ENCODE results near the gene ARHGAP40. TPM values are rescaled to one million over a fixed set of nuclear protein-coding genes. Genes with fewer than 3 reads are reported as not detected.

Gene ARHGAP40
- total and polyA plus RNA-seq, 2 donors (not counting 3 experiments of a cell fraction or from before 2014, with no cell fraction given): 0.18 to 0.20 TPM

DNA sequence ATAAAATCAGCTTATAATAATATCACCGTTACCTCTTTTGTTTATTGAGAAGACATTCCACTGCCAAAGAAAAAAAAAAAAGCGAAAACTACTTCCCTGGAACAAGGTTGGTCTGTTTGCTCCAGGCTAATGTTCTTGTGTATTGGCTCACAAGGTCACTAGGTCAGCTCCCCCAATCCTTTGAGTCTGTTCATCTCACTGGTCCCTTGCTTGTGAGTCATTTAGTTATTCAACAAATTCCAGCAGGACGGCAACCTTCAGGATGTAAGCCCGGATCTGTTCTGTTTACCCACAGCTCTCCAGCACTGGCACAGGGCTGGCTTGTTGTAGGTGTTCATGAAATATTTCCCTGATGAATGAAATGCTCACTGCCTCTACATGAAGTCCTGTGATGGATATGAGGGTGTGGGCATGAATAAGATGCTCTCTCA is 3.3 kb downstream of the ARHGAP40 start:
- Histone ChIP-seq H3K4me2 (ENCODE audit: insufficient read depth, low read length) (no peak overlapping the region), H3K27me3 (ENCODE audit: control insufficient read depth in 2 of 2, insufficient read depth in 2 of 2, low read length in 2 of 2) (peaks cover 0 to 2% of the 10 kb centered on the region in 2 experiments), H3K36me3 (ENCODE audit: control insufficient read depth in 2 of 2, extremely low read depth in 1 of 2, insufficient read depth in 2 of 2, low read length in 2 of 2) (no peaks in the 10 kb centered on the region), H3K27ac (ENCODE audit: insufficient read depth, low read depth, low read length) (no peak overlapping the region), H3K4me1 (ENCODE audit: control insufficient read depth, extremely low read depth, insufficient read depth, low read length) (peaks cover 19% of the 10 kb centered on the region), H3K4me3 (replicated peaks in 1 of 3; ENCODE audit: insufficient read depth in 1 of 3, low read depth in 1 of 3, low read length in 3 of 3) (no peak overlapping the region), H3K9me3 (replicated peaks; ENCODE audit: control insufficient read depth, insufficient read depth, low read length) (no peaks in the 10 kb centered on the region), H3K9me1 (replicated peaks; ENCODE audit: control insufficient read depth, extremely low read depth, insufficient read depth, low read length) (no peaks in the 10 kb centered on the region), H3K9ac (replicated peaks; ENCODE audit: extremely low read depth, insufficient read depth, low read length) (no peak overlapping the region), H2AFZ (ENCODE audit: low read depth, low read length) (no peak overlapping the region), H4K20me1 (replicated peaks; ENCODE audit: control insufficient read depth, extremely low read depth, insufficient read depth, low read length) (no peaks in the 10 kb centered on the region), H3K79me2 (ENCODE audit: control insufficient read depth, insufficient read depth, low read length) (no peaks in the 10 kb centered on the region)
- dilution Hi-C loops (cut with MboI; ENCODE audit: extremely low pct_ligation_motif_present, low sequenced_read_pairs): no loop called here
- ChIA-PET CTCF (interaction anchor here (0.8 to 1.2 kb wide), 2 partner anchors 16 to 25 kb away, joined by 3 to 4 read pairs; no protein-coding TSS in a partner anchor), POLR2A (no interaction called here)
- TF ChIP-seq GATA2 (IDR thresholded peaks at IDR 0.05; ENCODE audit: insufficient read depth, insufficient read length, low read depth, low read length) (no peak), EZH2 (IDR thresholded peaks at IDR 0.05; ENCODE audit: borderline replicate concordance, low read depth, low read length, severe bottlenecking) (no peak), FOS (IDR thresholded peaks at IDR 0.05; ENCODE audit: borderline replicate concordance, insufficient read depth, low read length) (peak; percentile 55), JUN (IDR thresholded peaks at IDR 0.05; ENCODE audit: borderline replicate concordance, insufficient read depth, insufficient read length, low read depth) (peak; percentile 21), POLR2AphosphoS5 (IDR thresholded peaks at IDR 0.05; ENCODE audit: insufficient read depth, low read depth, low read length) (no peak), MYC (IDR thresholded peaks at IDR 0.05; ENCODE audit: low read depth, low read length) (no peak), POLR2A (IDR thresholded peaks at IDR 0.05; ENCODE audit: low read depth, low read length) (no peak)
- TF ChIP-seq, protein P1, sequence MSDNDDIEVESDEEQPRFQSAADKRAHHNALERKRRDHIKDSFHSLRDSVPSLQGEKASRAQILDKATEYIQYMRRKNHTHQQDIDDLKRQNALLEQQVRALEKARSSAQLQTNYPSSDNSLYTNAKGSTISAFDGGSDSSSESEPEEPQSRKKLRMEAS (IDR thresholded peaks at IDR 0.05; ENCODE audit: insufficient read depth, insufficient read length): no peak
- TF ChIP-seq, protein P2, sequence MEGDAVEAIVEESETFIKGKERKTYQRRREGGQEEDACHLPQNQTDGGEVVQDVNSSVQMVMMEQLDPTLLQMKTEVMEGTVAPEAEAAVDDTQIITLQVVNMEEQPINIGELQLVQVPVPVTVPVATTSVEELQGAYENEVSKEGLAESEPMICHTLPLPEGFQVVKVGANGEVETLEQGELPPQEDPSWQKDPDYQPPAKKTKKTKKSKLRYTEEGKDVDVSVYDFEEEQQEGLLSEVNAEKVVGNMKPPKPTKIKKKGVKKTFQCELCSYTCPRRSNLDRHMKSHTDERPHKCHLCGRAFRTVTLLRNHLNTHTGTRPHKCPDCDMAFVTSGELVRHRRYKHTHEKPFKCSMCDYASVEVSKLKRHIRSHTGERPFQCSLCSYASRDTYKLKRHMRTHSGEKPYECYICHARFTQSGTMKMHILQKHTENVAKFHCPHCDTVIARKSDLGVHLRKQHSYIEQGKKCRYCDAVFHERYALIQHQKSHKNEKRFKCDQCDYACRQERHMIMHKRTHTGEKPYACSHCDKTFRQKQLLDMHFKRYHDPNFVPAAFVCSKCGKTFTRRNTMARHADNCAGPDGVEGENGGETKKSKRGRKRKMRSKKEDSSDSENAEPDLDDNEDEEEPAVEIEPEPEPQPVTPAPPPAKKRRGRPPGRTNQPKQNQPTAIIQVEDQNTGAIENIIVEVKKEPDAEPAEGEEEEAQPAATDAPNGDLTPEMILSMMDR (IDR thresholded peaks at IDR 0.05; ENCODE audit: extremely low read depth in 1 of 2, insufficient read depth in 1 of 2, low read depth in 1 of 2, low read length in 2 of 2): no peak
- DNase-seq (ENCODE audit: low read depth, low spot score): peak; percentile 82
- peak; percentile 97 for FAIRE-seq
- no TSS peak for BruUV-seq (replicated peaks)
- intact Hi-C loops (cut with micrococcal nuclease): no loop called here

Measured in endothelial cell of umbilical vein (primary cell).